ENCODE measurements around the gene PLD6.

PLD6 gene

GRCh38 chr17:17172001-17172939 is 33.9 kb downstream of the PLD6 start:
- Histone ChIP-seq H3K4me1 (ENCODE audit: control insufficient read depth, low read depth, low read length) (no peaks in the 10 kb centered on the region), H4K5ac (ENCODE audit: low read length) (no peak overlapping the region), H2BK5ac (ENCODE audit: low read length) (no peak overlapping the region), H3K36me3 (ENCODE audit: control insufficient read depth, insufficient read depth, low read length) (peaks cover 25% of the 10 kb centered on the region), H2BK15ac (replicated peaks; ENCODE audit: low read depth) (no peak overlapping the region), H2BK120ac (ENCODE audit: low read depth, low read length) (no peak overlapping the region), H3K56ac (ENCODE audit: low read length) (no peak overlapping the region), H3K27me3 (ENCODE audit: insufficient read depth, low read length, poor library complexity) (no peaks in the 10 kb centered on the region), H3K9ac (ENCODE audit: low read length) (no peak overlapping the region), H3K79me2 (ENCODE audit: control insufficient read depth, insufficient read depth, low read length) (no peaks in the 10 kb centered on the region), H4K8ac (ENCODE audit: low read depth, low read length) (no peak overlapping the region), H3K79me1 (ENCODE audit: low read length) (no peaks in the 10 kb centered on the region), H3K4me3 (ENCODE audit: low read length) (no peak overlapping the region), H3K4ac (ENCODE audit: low read depth, low read length) (no peak overlapping the region), H3K27ac (ENCODE audit: low read depth, low read length) (no peak overlapping the region), H3K18ac (ENCODE audit: low read length) (no peak overlapping the region), H2AK5ac (ENCODE audit: low read length) (no peak overlapping the region), H3K4me2 (ENCODE audit: low read length) (no peak overlapping the region), H3K23ac (ENCODE audit: low read length) (no peak overlapping the region)
- WGBS (ENCODE audit: extremely low coverage, insufficient coverage, low lambda C conversion rate): no CpG with 5 or more reads among the region's 26 CpGs
- peak; percentile 28 for DNase-seq

GRCh38 chr17:17171186-17171585 is 34.9 kb downstream of the PLD6 start:
- no peak overlapping the region for H3K56ac ChIP-seq (ENCODE audit: low read length)
- H3K4me1 ChIP-seq (ENCODE audit: control insufficient read depth, low read depth, low read length): no peaks in the 10 kb centered on the region
- no peak overlapping the region for H2BK5ac ChIP-seq (ENCODE audit: low read length)
- no CpG with 5 or more reads among the region's 7 CpGs for WGBS (ENCODE audit: extremely low coverage, insufficient coverage, low lambda C conversion rate)
- H3K79me2 ChIP-seq (ENCODE audit: control insufficient read depth, insufficient read depth, low read length): no peaks in the 10 kb centered on the region
- no peak overlapping the region for H3K27ac ChIP-seq (ENCODE audit: low read depth, low read length)
- no peak overlapping the region for H3K9ac ChIP-seq (ENCODE audit: low read length)
- H3K18ac ChIP-seq (ENCODE audit: low read length): no peak overlapping the region
- no peak overlapping the region for H3K4ac ChIP-seq (ENCODE audit: low read depth, low read length)
- no peak overlapping the region for H4K8ac ChIP-seq (ENCODE audit: low read depth, low read length)
- no peak overlapping the region for H2AK5ac ChIP-seq (ENCODE audit: low read length)
- no peak overlapping the region for H3K4me2 ChIP-seq (ENCODE audit: low read length)
- H3K27me3 ChIP-seq (ENCODE audit: insufficient read depth, low read length, poor library complexity): no peaks in the 10 kb centered on the region
- peaks cover 14% of the 10 kb centered on the region for H3K36me3 ChIP-seq (ENCODE audit: control insufficient read depth, insufficient read depth, low read length)
- no peak overlapping the region for H2BK15ac ChIP-seq (replicated peaks; ENCODE audit: low read depth)
- H3K4me3 ChIP-seq (ENCODE audit: low read length): no peak overlapping the region
- H3K23ac ChIP-seq (ENCODE audit: low read length): no peak overlapping the region
- H3K79me1 ChIP-seq (ENCODE audit: low read length): no peaks in the 10 kb centered on the region
- no peak overlapping the region for H2BK120ac ChIP-seq (ENCODE audit: low read depth, low read length)
- no peak for DNase-seq
- no peak overlapping the region for H4K5ac ChIP-seq (ENCODE audit: low read length)

GRCh38 chr17:17170346-17170985 is 35.7 kb downstream of the PLD6 start:
- Histone ChIP-seq H3K27ac (ENCODE audit: low read depth, low read length) (no peak overlapping the region), H3K4me3 (ENCODE audit: low read length) (no peak overlapping the region), H3K36me3 (ENCODE audit: control insufficient read depth, insufficient read depth, low read length) (peaks cover 13% of the 10 kb centered on the region), H3K23ac (ENCODE audit: low read length) (no peak overlapping the region), H2AK5ac (ENCODE audit: low read length) (no peak overlapping the region), H4K8ac (ENCODE audit: low read depth, low read length) (no peak overlapping the region), H3K79me1 (ENCODE audit: low read length) (no peaks in the 10 kb centered on the region), H3K4me2 (ENCODE audit: low read length) (no peak overlapping the region), H2BK5ac (ENCODE audit: low read length) (no peak overlapping the region), H2BK15ac (replicated peaks; ENCODE audit: low read depth) (no peak overlapping the region), H3K27me3 (ENCODE audit: insufficient read depth, low read length, poor library complexity) (no peaks in the 10 kb centered on the region), H3K9ac (ENCODE audit: low read length) (no peak overlapping the region), H3K4me1 (ENCODE audit: control insufficient read depth, low read depth, low read length) (no peaks in the 10 kb centered on the region), H3K4ac (ENCODE audit: low read depth, low read length) (no peak overlapping the region), H3K56ac (ENCODE audit: low read length) (no peak overlapping the region), H4K5ac (ENCODE audit: low read length) (no peak overlapping the region), H3K79me2 (ENCODE audit: control insufficient read depth, insufficient read depth, low read length) (no peaks in the 10 kb centered on the region), H3K18ac (ENCODE audit: low read length) (no peak overlapping the region), H2BK120ac (ENCODE audit: low read depth, low read length) (no peak overlapping the region)
- no peak for DNase-seq
- no CpG with 5 or more reads among the region's 9 CpGs for WGBS (ENCODE audit: extremely low coverage, insufficient coverage, low lambda C conversion rate)

GRCh38 chr17:17169396-17169795 is 36.7 kb downstream of the PLD6 start:
- Histone ChIP-seq H2BK5ac (ENCODE audit: low read length) (no peak overlapping the region), H3K36me3 (ENCODE audit: control insufficient read depth, insufficient read depth, low read length) (peaks cover 10% of the 10 kb centered on the region), H3K79me2 (ENCODE audit: control insufficient read depth, insufficient read depth, low read length) (no peaks in the 10 kb centered on the region), H3K79me1 (ENCODE audit: low read length) (no peaks in the 10 kb centered on the region), H3K23ac (ENCODE audit: low read length) (no peak overlapping the region), H3K9ac (ENCODE audit: low read length) (no peak overlapping the region), H3K4me2 (ENCODE audit: low read length) (no peak overlapping the region), H2AK5ac (ENCODE audit: low read length) (no peak overlapping the region), H3K56ac (ENCODE audit: low read length) (no peak overlapping the region), H3K4ac (ENCODE audit: low read depth, low read length) (no peak overlapping the region), H2BK120ac (ENCODE audit: low read depth, low read length) (no peak overlapping the region), H3K4me1 (ENCODE audit: control insufficient read depth, low read depth, low read length) (no peaks in the 10 kb centered on the region), H3K27ac (ENCODE audit: low read depth, low read length) (no peak overlapping the region), H2BK15ac (replicated peaks; ENCODE audit: low read depth) (no peak overlapping the region), H3K4me3 (ENCODE audit: low read length) (no peak overlapping the region), H4K8ac (ENCODE audit: low read depth, low read length) (no peak overlapping the region), H4K5ac (ENCODE audit: low read length) (no peak overlapping the region), H3K18ac (ENCODE audit: low read length) (no peak overlapping the region), H3K27me3 (ENCODE audit: insufficient read depth, low read length, poor library complexity) (no peaks in the 10 kb centered on the region)
- WGBS (ENCODE audit: extremely low coverage, insufficient coverage, low lambda C conversion rate): no CpG with 5 or more reads among the region's 4 CpGs
- no peak for DNase-seq

GRCh38 chr17:17168401-17168800 is 37.7 kb downstream of the PLD6 start:
- no peak overlapping the region for H2BK120ac ChIP-seq (ENCODE audit: low read depth, low read length)
- H3K79me2 ChIP-seq (ENCODE audit: control insufficient read depth, insufficient read depth, low read length): no peaks in the 10 kb centered on the region
- no peak overlapping the region for H2AK5ac ChIP-seq (ENCODE audit: low read length)
- no peak overlapping the region for H2BK15ac ChIP-seq (replicated peaks; ENCODE audit: low read depth)
- no peak overlapping the region for H2BK5ac ChIP-seq (ENCODE audit: low read length)
- H3K36me3 ChIP-seq (ENCODE audit: control insufficient read depth, insufficient read depth, low read length): peaks cover 3% of the 10 kb centered on the region
- no peak overlapping the region for H4K5ac ChIP-seq (ENCODE audit: low read length)
- no peak overlapping the region for H4K8ac ChIP-seq (ENCODE audit: low read depth, low read length)
- DNase-seq: no peak
- H3K79me1 ChIP-seq (ENCODE audit: low read length): no peaks in the 10 kb centered on the region
- H3K4me3 ChIP-seq (ENCODE audit: low read length): no peak overlapping the region
- no peak overlapping the region for H3K4me2 ChIP-seq (ENCODE audit: low read length)
- no peak overlapping the region for H3K23ac ChIP-seq (ENCODE audit: low read length)
- no peak overlapping the region for H3K4ac ChIP-seq (ENCODE audit: low read depth, low read length)
- no peak overlapping the region for H3K18ac ChIP-seq (ENCODE audit: low read length)
- no CpG with 5 or more reads among the region's 5 CpGs for WGBS (ENCODE audit: extremely low coverage, insufficient coverage, low lambda C conversion rate)
- no peak overlapping the region for H3K27ac ChIP-seq (ENCODE audit: low read depth, low read length)
- no peak overlapping the region for H3K56ac ChIP-seq (ENCODE audit: low read length)
- H3K27me3 ChIP-seq (ENCODE audit: insufficient read depth, low read length, poor library complexity): no peaks in the 10 kb centered on the region
- no peak overlapping the region for H3K9ac ChIP-seq (ENCODE audit: low read length)
- no peaks in the 10 kb centered on the region for H3K4me1 ChIP-seq (ENCODE audit: control insufficient read depth, low read depth, low read length)

All from mesendoderm (in vitro differentiated cells).